ENCODE measurements around the gene GRIPAP1.

Gene GRIPAP1

GRCh38 chrX:48976086-48976485 lies 26.0 kb downstream of the GRIPAP1 start:
- TF ChIP-seq, protein P1, sequence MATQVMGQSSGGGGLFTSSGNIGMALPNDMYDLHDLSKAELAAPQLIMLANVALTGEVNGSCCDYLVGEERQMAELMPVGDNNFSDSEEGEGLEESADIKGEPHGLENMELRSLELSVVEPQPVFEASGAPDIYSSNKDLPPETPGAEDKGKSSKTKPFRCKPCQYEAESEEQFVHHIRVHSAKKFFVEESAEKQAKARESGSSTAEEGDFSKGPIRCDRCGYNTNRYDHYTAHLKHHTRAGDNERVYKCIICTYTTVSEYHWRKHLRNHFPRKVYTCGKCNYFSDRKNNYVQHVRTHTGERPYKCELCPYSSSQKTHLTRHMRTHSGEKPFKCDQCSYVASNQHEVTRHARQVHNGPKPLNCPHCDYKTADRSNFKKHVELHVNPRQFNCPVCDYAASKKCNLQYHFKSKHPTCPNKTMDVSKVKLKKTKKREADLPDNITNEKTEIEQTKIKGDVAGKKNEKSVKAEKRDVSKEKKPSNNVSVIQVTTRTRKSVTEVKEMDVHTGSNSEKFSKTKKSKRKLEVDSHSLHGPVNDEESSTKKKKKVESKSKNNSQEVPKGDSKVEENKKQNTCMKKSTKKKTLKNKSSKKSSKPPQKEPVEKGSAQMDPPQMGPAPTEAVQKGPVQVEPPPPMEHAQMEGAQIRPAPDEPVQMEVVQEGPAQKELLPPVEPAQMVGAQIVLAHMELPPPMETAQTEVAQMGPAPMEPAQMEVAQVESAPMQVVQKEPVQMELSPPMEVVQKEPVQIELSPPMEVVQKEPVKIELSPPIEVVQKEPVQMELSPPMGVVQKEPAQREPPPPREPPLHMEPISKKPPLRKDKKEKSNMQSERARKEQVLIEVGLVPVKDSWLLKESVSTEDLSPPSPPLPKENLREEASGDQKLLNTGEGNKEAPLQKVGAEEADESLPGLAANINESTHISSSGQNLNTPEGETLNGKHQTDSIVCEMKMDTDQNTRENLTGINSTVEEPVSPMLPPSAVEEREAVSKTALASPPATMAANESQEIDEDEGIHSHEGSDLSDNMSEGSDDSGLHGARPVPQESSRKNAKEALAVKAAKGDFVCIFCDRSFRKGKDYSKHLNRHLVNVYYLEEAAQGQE (IDR thresholded peaks at IDR 0.05; ENCODE audit: insufficient replicate concordance, low read depth): no peak
- peak; percentile 77 for TF ChIP-seq SPI1 (IDR thresholded peaks at IDR 0.05; ENCODE audit: borderline replicate concordance, low read depth)
- Histone ChIP-seq H3K27ac (replicated peaks) (no peak overlapping the region), H3K27me3 (ENCODE audit: insufficient read depth, poor library complexity, severe bottlenecking) (no peaks in the 10 kb centered on the region), H3K4me3 (replicated peaks; ENCODE audit: insufficient read depth, low read length) (no peak overlapping the region)
- peak in 1 of 2 experiments; percentile 38 for DNase-seq (ENCODE audit: low read depth in 1 of 2, low spot score in 1 of 2)

DNA sequence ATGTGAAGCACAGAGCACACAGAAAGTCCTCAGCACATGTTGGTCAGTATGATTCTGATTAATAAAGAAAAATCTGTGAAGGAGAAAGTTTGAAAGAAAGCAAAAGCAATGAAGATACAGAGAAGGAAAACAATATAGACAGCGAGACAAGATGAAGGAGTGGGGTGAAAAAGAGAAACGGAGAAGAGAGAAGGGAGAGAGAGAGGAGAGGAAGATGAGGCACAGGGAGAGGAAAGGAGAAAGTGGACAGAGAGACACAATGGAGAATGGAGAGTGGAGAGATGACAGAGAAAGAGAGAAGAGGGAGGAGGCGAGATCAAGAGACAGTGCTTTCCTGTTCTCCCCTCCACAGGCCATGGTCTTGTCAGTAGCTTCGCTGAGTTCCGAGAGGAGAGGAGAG lies 26.5 kb downstream of the GRIPAP1 start:
- Histone ChIP-seq H3K4me3 (replicated peaks; ENCODE audit: insufficient read depth, low read length) (no peak overlapping the region), H3K27ac (replicated peaks) (no peak overlapping the region), H3K27me3 (ENCODE audit: insufficient read depth, poor library complexity, severe bottlenecking) (no peaks in the 10 kb centered on the region)
- no peak for DNase-seq (ENCODE audit: low read depth in 1 of 2, low spot score in 1 of 2)
- TF ChIP-seq, protein P1 (IDR thresholded peaks at IDR 0.05; ENCODE audit: insufficient replicate concordance, low read depth): no peak
- TF ChIP-seq SPI1 (IDR thresholded peaks at IDR 0.05; ENCODE audit: borderline replicate concordance, low read depth) (no peak), GABPA (IDR thresholded peaks at IDR 0.05; ENCODE audit: low read depth) (no peak), CTCF (IDR thresholded peaks at IDR 0.05; ENCODE audit: insufficient read depth, low read length) (no peak), POLR2AphosphoS5 (IDR thresholded peaks at IDR 0.05; ENCODE audit: low read depth) (no peak)

DNA sequence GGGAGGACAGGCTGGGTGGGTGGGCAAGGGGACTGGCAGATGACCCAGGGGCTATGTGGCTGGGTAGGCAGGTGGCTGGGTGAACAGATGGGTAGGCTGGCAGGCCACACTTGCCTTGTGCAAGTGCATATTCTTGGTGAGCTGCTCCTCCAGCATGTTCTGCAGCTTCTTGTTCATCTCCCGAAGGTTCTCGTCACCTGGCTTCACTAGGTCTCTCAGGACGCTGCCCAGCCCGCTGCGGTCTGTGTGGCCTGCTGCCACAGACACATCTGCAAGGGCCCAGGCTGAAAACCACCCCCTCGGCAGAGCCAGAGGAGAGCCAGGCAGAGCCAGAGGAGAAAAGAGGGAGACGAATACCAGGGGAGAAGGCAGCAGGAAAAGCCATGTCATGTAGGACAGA lies 27.0 kb downstream of the GRIPAP1 start:
- Histone ChIP-seq H3K27ac (replicated peaks) (no peak overlapping the region), H3K4me3 (replicated peaks; ENCODE audit: insufficient read depth, low read length) (no peak overlapping the region), H3K27me3 (ENCODE audit: insufficient read depth, poor library complexity, severe bottlenecking) (no peaks in the 10 kb centered on the region)
- no peak for TF ChIP-seq POLR2AphosphoS5 (IDR thresholded peaks at IDR 0.05; ENCODE audit: low read depth)
- no peak for TF ChIP-seq GABPA (IDR thresholded peaks at IDR 0.05; ENCODE audit: low read depth)
- no peak for TF ChIP-seq CTCF (IDR thresholded peaks at IDR 0.05; ENCODE audit: insufficient read depth, low read length)
- TF ChIP-seq, protein P1 (IDR thresholded peaks at IDR 0.05; ENCODE audit: insufficient replicate concordance, low read depth): no peak
- no peak for TF ChIP-seq SPI1 (IDR thresholded peaks at IDR 0.05; ENCODE audit: borderline replicate concordance, low read depth)
- no peak for DNase-seq (ENCODE audit: low read depth in 1 of 2, low spot score in 1 of 2)

GRCh38 chrX:48974574-48974973 lies 27.5 kb downstream of the GRIPAP1 start:
- TF ChIP-seq POLR2AphosphoS5 (IDR thresholded peaks at IDR 0.05; ENCODE audit: low read depth) (no peak), GABPA (IDR thresholded peaks at IDR 0.05; ENCODE audit: low read depth) (no peak)
- TF ChIP-seq, protein P1 (IDR thresholded peaks at IDR 0.05; ENCODE audit: insufficient replicate concordance, low read depth): no peak
- Histone ChIP-seq H3K27me3 (ENCODE audit: insufficient read depth, poor library complexity, severe bottlenecking) (no peaks in the 10 kb centered on the region), H3K27ac (replicated peaks) (no peak overlapping the region), H3K4me3 (replicated peaks; ENCODE audit: insufficient read depth, low read length) (no peak overlapping the region)
- DNase-seq (ENCODE audit: low read depth in 1 of 2, low spot score in 1 of 2): no peak
